HG03097 (cell line): ENCODE data around the gene NOS3.

Experiments
- ATAC-seq: cut with Tn5 transposase; IDR thresholded peaks from one replicate; pipeline ENCODE4 v1.9.1; 2021; ENCODE audit not compliant: unreplicated experiment, low FRiP score

NOS3 gene

GRCh38 chr7:150963707-150964559 is 26.9 kb upstream of the NOS3 start:
- ATAC-seq: no peak

GRCh38 chr7:150964593-150965111 is 26.2 kb upstream of the NOS3 start:
- ATAC-seq: no peak

GRCh38 chr7:150965273-150965830 is 25.5 kb upstream of the NOS3 start:
- ATAC-seq: no peak

GRCh38 chr7:150966002-150966401 is 24.8 kb upstream of the NOS3 start:
- no peak for ATAC-seq

- ATAC-seq: no peak
Observed at GRCh38 chr7:150967349-150967748, 23.5 kb upstream of the NOS3 start.

GRCh38 chr7:150968056-150968733 is 22.6 kb upstream of the NOS3 start:
- no peak for ATAC-seq

- ATAC-seq: no peak
Observed at GRCh38 chr7:150968734-150969372, 22.0 kb upstream of the NOS3 start.

GRCh38 chr7:150969475-150969874 is 21.3 kb upstream of the NOS3 start:
- no peak for ATAC-seq

GRCh38 chr7:150970424-150970823 is 20.4 kb upstream of the NOS3 start:
- no peak for ATAC-seq

- no peak for ATAC-seq
Observed at GRCh38 chr7:150971242-150972022, 19.4 kb upstream of the NOS3 start.

- ATAC-seq: no peak
Observed at GRCh38 chr7:150972023-150972468, 18.8 kb upstream of the NOS3 start.

- ATAC-seq: no peak
Observed at GRCh38 chr7:150972741-150973140, 18.1 kb upstream of the NOS3 start.

GRCh38 chr7:150973571-150974451 is 17.0 kb upstream of the NOS3 start:
- ATAC-seq: no peak

GRCh38 chr7:150974468-150975391 is 16.1 kb upstream of the NOS3 start:
- no peak for ATAC-seq

- ATAC-seq: no peak
Observed at GRCh38 chr7:150975536-150976319, 15.1 kb upstream of the NOS3 start.

- ATAC-seq: no peak
Observed at GRCh38 chr7:150976529-150977381, 14.1 kb upstream of the NOS3 start.
